ENCODE results near the gene PDGFB. TPM values are rescaled to one million over a fixed set of nuclear protein-coding genes. Genes with fewer than 3 reads are reported as not detected.

Gene PDGFB
- total and polyA plus RNA-seq, 7 donors = 1.4 to 9.6 (median 5.5) TPM

- H3K27ac ChIP-seq = no peak overlapping the region
- intact Hi-C loops (cut with DNase I) = no loop called here
- no peak for TF ChIP-seq CTCF (IDR thresholded peaks at IDR 0.05)
- no peak for TF ChIP-seq POLR2A (IDR thresholded peaks at IDR 0.05)
- TF ChIP-seq EP300 (IDR thresholded peaks at IDR 0.05) = no peak
- TF ChIP-seq POLR2AphosphoS5 (IDR thresholded peaks at IDR 0.05) = no peak
- H3K36me3 ChIP-seq = no peaks in the 10 kb centered on the region
- no peak overlapping the region for H3K4me3 ChIP-seq
- WGBS, 2 donors = 92 to 94% methylated on average over 13 of the region's 13 CpGs
- peaks cover 0 to 28% (median 24%) of the 10 kb centered on the region in 4 donors for H3K4me1 ChIP-seq
- H3K27me3 ChIP-seq = no peaks in the 10 kb centered on the region
- no peak for DNase-seq
- H3K9me3 ChIP-seq = peaks cover 0 to 4% (median 0%) of the 10 kb centered on the region in 4 donors
Observed at GRCh38 chr22:39288135-39288898, 43.5 kb upstream of the PDGFB start.

- Histone ChIP-seq H3K4me3 (no peak overlapping the region), H3K4me1 (peaks cover 0 to 28% (median 19%) of the 10 kb centered on the region in 4 donors), H3K36me3 (no peaks in the 10 kb centered on the region), H3K27ac (peak overlapping the region; percentile 0 to 55 (median 34)), H3K9me3 (peaks cover 0 to 4% (median 0%) of the 10 kb centered on the region in 4 donors), H3K27me3 (no peaks in the 10 kb centered on the region)
- no peak for TF ChIP-seq POLR2A (IDR thresholded peaks at IDR 0.05)
- no peak for TF ChIP-seq EP300 (IDR thresholded peaks at IDR 0.05)
- TF ChIP-seq CTCF (IDR thresholded peaks at IDR 0.05) = no peak
- peak in 2 of 4 donors; percentile 31 to 38 for TF ChIP-seq POLR2AphosphoS5 (IDR thresholded peaks at IDR 0.05)
- intact Hi-C loops (cut with DNase I) = no loop called here
- 27 to 28% methylated on average over 8 of the region's 8 CpGs for WGBS, 2 donors
- DNase-seq = no peak
Observed at GRCh38 chr22:39287076-39287725, 42.4 kb upstream of the PDGFB start.

GRCh38 chr22:39284983-39285382, 40.2 kb upstream of the PDGFB start:
- no peak for TF ChIP-seq POLR2A (IDR thresholded peaks at IDR 0.05)
- TF ChIP-seq EP300 (IDR thresholded peaks at IDR 0.05) = no peak
- TF ChIP-seq CTCF (IDR thresholded peaks at IDR 0.05) = no peak
- no peak for TF ChIP-seq POLR2AphosphoS5 (IDR thresholded peaks at IDR 0.05)
- 88 to 91% methylated on average over 3 of the region's 3 CpGs for WGBS, 2 donors
- H3K27ac ChIP-seq = no peak overlapping the region
- peaks cover 0 to 10% (median 0%) of the 10 kb centered on the region in 4 donors for H3K4me1 ChIP-seq
- no peak for DNase-seq
- intact Hi-C loops (cut with DNase I) = no loop called here
- no peaks in the 10 kb centered on the region for H3K27me3 ChIP-seq
- H3K4me3 ChIP-seq = no peak overlapping the region
- no peaks in the 10 kb centered on the region for H3K36me3 ChIP-seq
- H3K9me3 ChIP-seq = peaks cover 0 to 4% (median 0%) of the 10 kb centered on the region in 4 donors

- intact Hi-C loops (cut with DNase I) = no loop called here
- TF ChIP-seq POLR2AphosphoS5 (IDR thresholded peaks at IDR 0.05) (no peak), CTCF (IDR thresholded peaks at IDR 0.05) (no peak), POLR2A (IDR thresholded peaks at IDR 0.05) (no peak), EP300 (IDR thresholded peaks at IDR 0.05) (no peak)
- H3K27ac ChIP-seq = peak overlapping the region in 2 of 4 donors; percentile 59 to 68
- H3K36me3 ChIP-seq = no peaks in the 10 kb centered on the region
- DNase-seq = no peak
- no peaks in the 10 kb centered on the region for H3K27me3 ChIP-seq
- no peak overlapping the region for H3K4me3 ChIP-seq
- H3K9me3 ChIP-seq = peaks cover 0 to 4% (median 0%) of the 10 kb centered on the region in 4 donors
- 79 to 91% methylated on average over 19 of the region's 19 CpGs for WGBS, 2 donors
- H3K4me1 ChIP-seq = peaks cover 0 to 10% (median 0%) of the 10 kb centered on the region in 4 donors
Observed at GRCh38 chr22:39284142-39284980, 39.6 kb upstream of the PDGFB start.

All from sigmoid colon (tissue), 7 donors.